ENCODE measurements around the gene STT3A.

- TF ChIP-seq GATA2 (IDR thresholded peaks at IDR 0.05; ENCODE audit: low read depth, low read length) (no peak), GATA3 (IDR thresholded peaks at IDR 0.05; ENCODE audit: low read depth, low read length) (no peak)
Observed at GRCh38 chr11:125553357-125553756, 39.3 kb upstream of the STT3A start.
